ENCODE data around the gene HIRA. TPM values are rescaled to one million over a fixed set of nuclear protein-coding genes. Genes with fewer than 3 reads are reported as not detected.

Gene HIRA
- total RNA-seq, 1 donor from 2014 or later = 36.0 TPM

DNA sequence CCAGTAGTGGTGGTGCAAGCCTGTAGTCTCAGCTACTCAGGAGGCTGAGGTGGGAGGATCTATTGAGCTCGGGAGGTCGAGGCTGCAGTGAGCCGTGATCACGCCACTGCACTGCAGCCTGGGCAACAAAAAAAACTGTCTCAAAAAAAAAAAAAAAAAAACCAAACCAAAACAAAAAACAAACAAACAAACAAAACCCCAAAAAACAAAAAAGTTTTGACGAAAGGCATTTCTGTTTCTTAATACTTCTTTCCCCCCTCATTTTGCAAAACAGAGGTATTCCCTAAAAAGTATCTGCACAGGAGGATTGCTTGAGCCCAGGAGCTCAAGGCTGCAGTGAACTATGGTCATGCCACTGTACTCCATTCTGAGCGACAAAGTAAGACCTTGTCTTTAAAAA is 11.2 kb downstream of the HIRA start:
- no peak overlapping the region for H3K4me3 Mint-ChIP-seq (ENCODE audit: unreplicated experiment)

DNA sequence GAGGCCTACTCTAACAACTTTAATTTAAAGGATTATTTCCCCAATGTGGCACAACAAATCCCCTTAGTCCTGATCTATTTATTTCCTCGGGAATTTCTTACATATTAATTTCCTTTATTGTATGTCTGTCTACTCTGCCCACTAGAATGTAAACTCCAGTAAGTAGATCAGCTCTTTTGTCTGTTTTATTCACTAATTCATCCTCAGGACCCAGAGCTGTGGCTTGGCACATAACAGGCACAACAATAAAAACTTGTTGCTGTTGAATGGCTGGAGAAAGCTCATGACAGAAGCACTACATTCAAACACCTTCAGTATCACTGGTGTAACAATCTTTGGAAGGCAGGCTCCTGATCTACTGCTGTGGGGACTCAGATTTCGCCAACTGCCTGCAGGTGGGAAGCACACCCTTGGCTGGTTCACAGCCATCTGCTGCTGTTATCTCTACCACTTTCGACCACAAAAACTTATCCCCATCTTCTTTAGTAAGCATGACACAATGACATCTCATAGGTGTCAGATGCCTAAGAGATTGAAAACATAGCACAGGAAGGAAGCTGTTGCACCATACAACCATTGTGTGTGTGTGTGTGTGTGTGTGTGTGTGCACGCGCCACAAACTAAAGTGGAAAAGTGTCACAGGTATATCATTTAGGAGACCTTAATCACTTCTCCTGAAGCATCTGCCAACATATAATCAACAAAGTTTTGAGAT is 11.9 kb downstream of the HIRA start:
- Mint-ChIP-seq H3K36me3 (ENCODE audit: low read depth, unreplicated experiment) (peaks cover 7% of the 10 kb centered on the region), H3K27ac (ENCODE audit: unreplicated experiment) (no peak overlapping the region), H3K4me1 (ENCODE audit: unreplicated experiment) (peaks cover 36% of the 10 kb centered on the region), H3K9me3 (ENCODE audit: unreplicated experiment) (no peaks in the 10 kb centered on the region), H3K4me3 (ENCODE audit: unreplicated experiment) (no peak overlapping the region), H3K27me3 (ENCODE audit: unreplicated experiment) (no peaks in the 10 kb centered on the region)
- no peak for DNase-seq (ENCODE audit: low spot score)
- TF ChIP-seq, protein P1, sequence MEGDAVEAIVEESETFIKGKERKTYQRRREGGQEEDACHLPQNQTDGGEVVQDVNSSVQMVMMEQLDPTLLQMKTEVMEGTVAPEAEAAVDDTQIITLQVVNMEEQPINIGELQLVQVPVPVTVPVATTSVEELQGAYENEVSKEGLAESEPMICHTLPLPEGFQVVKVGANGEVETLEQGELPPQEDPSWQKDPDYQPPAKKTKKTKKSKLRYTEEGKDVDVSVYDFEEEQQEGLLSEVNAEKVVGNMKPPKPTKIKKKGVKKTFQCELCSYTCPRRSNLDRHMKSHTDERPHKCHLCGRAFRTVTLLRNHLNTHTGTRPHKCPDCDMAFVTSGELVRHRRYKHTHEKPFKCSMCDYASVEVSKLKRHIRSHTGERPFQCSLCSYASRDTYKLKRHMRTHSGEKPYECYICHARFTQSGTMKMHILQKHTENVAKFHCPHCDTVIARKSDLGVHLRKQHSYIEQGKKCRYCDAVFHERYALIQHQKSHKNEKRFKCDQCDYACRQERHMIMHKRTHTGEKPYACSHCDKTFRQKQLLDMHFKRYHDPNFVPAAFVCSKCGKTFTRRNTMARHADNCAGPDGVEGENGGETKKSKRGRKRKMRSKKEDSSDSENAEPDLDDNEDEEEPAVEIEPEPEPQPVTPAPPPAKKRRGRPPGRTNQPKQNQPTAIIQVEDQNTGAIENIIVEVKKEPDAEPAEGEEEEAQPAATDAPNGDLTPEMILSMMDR (IDR thresholded peaks at IDR 0.05; ENCODE audit: unreplicated experiment) = no peak

More for the DNA sequence above, 11.2 kb downstream of the HIRA start:
- no peaks in the 10 kb centered on the region for H3K27me3 Mint-ChIP-seq (ENCODE audit: unreplicated experiment)
- H3K27ac Mint-ChIP-seq (ENCODE audit: unreplicated experiment) = no peak overlapping the region
- H3K36me3 Mint-ChIP-seq (ENCODE audit: low read depth, unreplicated experiment) = peaks cover 7% of the 10 kb centered on the region
- H3K9me3 Mint-ChIP-seq (ENCODE audit: unreplicated experiment) = no peaks in the 10 kb centered on the region
- TF ChIP-seq, protein P1 (IDR thresholded peaks at IDR 0.05; ENCODE audit: unreplicated experiment) = no peak
- peaks cover 36% of the 10 kb centered on the region for H3K4me1 Mint-ChIP-seq (ENCODE audit: unreplicated experiment)
- no peak for DNase-seq (ENCODE audit: low spot score)

DNA sequence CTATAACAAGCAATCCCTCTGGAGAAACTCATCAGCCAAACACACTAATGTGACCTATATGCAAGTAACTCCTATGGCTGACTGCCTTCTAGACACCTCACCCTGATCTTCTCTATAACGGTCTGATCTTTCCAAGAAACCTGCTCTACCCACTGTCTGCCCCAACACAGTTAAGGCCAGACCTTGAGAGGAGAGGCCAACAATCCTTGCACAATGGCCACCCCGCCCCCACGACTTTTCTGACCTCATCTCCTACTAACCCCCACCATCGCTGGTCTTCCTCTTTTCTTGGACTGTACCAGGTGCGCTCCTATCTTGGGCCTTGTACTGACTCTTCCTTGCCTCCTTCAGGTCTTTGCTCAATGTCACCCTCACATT is 12.5 kb downstream of the HIRA start:
- Mint-ChIP-seq H3K36me3 (ENCODE audit: low read depth, unreplicated experiment) (peaks cover 7% of the 10 kb centered on the region), H3K4me3 (ENCODE audit: unreplicated experiment) (no peak overlapping the region), H3K27me3 (ENCODE audit: unreplicated experiment) (no peaks in the 10 kb centered on the region), H3K27ac (ENCODE audit: unreplicated experiment) (no peak overlapping the region), H3K4me1 (ENCODE audit: unreplicated experiment) (peaks cover 34% of the 10 kb centered on the region), H3K9me3 (ENCODE audit: unreplicated experiment) (no peaks in the 10 kb centered on the region)
- TF ChIP-seq, protein P1 (IDR thresholded peaks at IDR 0.05; ENCODE audit: unreplicated experiment) = no peak
- no peak for DNase-seq (ENCODE audit: low spot score)

DNA sequence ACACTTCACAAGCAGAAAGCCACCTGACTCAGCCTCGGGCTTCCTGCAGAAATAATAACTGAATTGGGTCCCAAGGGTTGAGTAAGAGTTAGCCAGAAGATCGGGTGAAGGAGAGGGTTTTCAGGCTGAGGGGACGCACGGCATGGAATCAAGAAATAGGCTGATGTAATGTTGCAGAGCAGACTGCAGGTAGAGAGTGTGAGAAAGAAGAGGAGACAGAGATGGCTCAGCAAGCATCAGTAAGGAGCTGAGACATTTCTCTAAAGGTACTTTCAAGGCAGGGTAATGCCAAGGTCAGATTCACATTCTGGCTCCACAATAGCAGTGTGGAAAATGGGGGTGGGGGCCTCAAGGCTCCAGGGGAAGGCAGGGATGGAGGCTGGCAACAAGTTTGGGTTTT is 18.6 kb downstream of the HIRA start:
- Mint-ChIP-seq H3K27ac (ENCODE audit: unreplicated experiment) (no peak overlapping the region), H3K9me3 (ENCODE audit: unreplicated experiment) (no peaks in the 10 kb centered on the region)

DNA sequence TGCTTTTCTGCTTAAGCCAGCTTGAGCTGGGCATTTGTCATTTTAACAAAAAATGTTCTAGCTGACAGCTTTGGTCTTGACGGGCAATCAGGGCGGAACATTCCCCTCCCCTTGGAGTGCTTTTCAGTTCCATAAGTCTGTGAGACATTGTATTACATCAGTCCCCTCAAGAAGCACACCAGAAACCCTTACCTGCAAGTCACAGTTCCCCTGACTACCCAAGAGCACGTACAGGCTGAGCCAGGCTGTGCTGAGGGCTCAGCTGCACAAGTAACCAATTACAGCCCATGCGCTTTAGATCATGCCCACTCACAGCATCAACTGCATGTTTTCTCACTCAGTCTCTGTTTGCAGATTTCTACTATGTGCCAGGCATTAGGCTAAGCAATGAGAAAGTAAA is 19.1 kb downstream of the HIRA start:
- DNase-seq (ENCODE audit: low spot score) = no peak
- TF ChIP-seq, protein P1 (IDR thresholded peaks at IDR 0.05; ENCODE audit: unreplicated experiment) = no peak
- no peaks in the 10 kb centered on the region for H3K9me3 Mint-ChIP-seq (ENCODE audit: unreplicated experiment)
- H3K4me1 Mint-ChIP-seq (ENCODE audit: unreplicated experiment) = no peaks in the 10 kb centered on the region
- H3K27me3 Mint-ChIP-seq (ENCODE audit: unreplicated experiment) = no peaks in the 10 kb centered on the region
- peaks cover 4% of the 10 kb centered on the region for H3K36me3 Mint-ChIP-seq (ENCODE audit: low read depth, unreplicated experiment)
- no peak overlapping the region for H3K27ac Mint-ChIP-seq (ENCODE audit: unreplicated experiment)
- H3K4me3 Mint-ChIP-seq (ENCODE audit: unreplicated experiment) = no peak overlapping the region

More for the DNA sequence above, 18.6 kb downstream of the HIRA start:
- H3K36me3 Mint-ChIP-seq (ENCODE audit: low read depth, unreplicated experiment) = no peaks in the 10 kb centered on the region
- DNase-seq (ENCODE audit: low spot score) = no peak
- H3K4me1 Mint-ChIP-seq (ENCODE audit: unreplicated experiment) = no peaks in the 10 kb centered on the region
- TF ChIP-seq, protein P1 (IDR thresholded peaks at IDR 0.05; ENCODE audit: unreplicated experiment) = no peak
- no peaks in the 10 kb centered on the region for H3K27me3 Mint-ChIP-seq (ENCODE audit: unreplicated experiment)
- no peak overlapping the region for H3K4me3 Mint-ChIP-seq (ENCODE audit: unreplicated experiment)
